ENCODE results near the gene XCR1. TPM values are rescaled to one million over a fixed set of nuclear protein-coding genes. Genes with fewer than 3 reads are reported as not detected.

Gene XCR1
- total RNA-seq, 1 experiment from 2014 or later: not detected

GRCh38 chr3:46013316-46014094 is 13.8 kb downstream of the XCR1 start:
- ChIA-PET POLR2A (interaction anchor here (0.7 kb wide), 1 partner anchor 14 kb away, joined by 3 read pairs; no protein-coding TSS in a partner anchor), CTCF (interaction anchor here (0.6 to 0.9 kb wide), 2 partner anchors 10 to 44 kb away, joined by 3 read pairs; no protein-coding TSS in a partner anchor)
- intact Hi-C loops (cut with micrococcal nuclease): no loop called here
- H3K4me1 Mint-ChIP-seq (ENCODE audit: insufficient read depth, unreplicated experiment): no peaks in the 10 kb centered on the region
- no peak overlapping the region for H3K27ac Mint-ChIP-seq (ENCODE audit: low read depth, unreplicated experiment)
- H3K27me3 Mint-ChIP-seq (ENCODE audit: insufficient read depth, unreplicated experiment): no peaks in the 10 kb centered on the region
- no peak overlapping the region for H3K4me3 Mint-ChIP-seq (ENCODE audit: unreplicated experiment)
- no peak for TF ChIP-seq CTCF (IDR thresholded peaks at IDR 0.05; ENCODE audit: unreplicated experiment)
- no peaks in the 10 kb centered on the region for H3K9me3 Mint-ChIP-seq (ENCODE audit: unreplicated experiment)
- no peaks in the 10 kb centered on the region for H3K36me3 Mint-ChIP-seq (ENCODE audit: insufficient read depth, unreplicated experiment)
- no peak for DNase-seq (ENCODE audit: unreplicated experiment)
- no TSS peak for BruUV-seq (replicated peaks)

- DNase-seq (ENCODE audit: unreplicated experiment): no peak
- no peak overlapping the region for H3K4me3 Mint-ChIP-seq (ENCODE audit: unreplicated experiment)
- H3K27ac Mint-ChIP-seq (ENCODE audit: low read depth, unreplicated experiment): no peak overlapping the region
- H3K27me3 Mint-ChIP-seq (ENCODE audit: insufficient read depth, unreplicated experiment): no peaks in the 10 kb centered on the region
- BruUV-seq (replicated peaks): no TSS peak
- no peaks in the 10 kb centered on the region for H3K4me1 Mint-ChIP-seq (ENCODE audit: insufficient read depth, unreplicated experiment)
- ChIA-PET POLR2A (no interaction called here), CTCF (interaction anchor here (0.6 kb wide), 1 partner anchor 31 kb away, joined by 3 read pairs; no protein-coding TSS in a partner anchor)
- H3K36me3 Mint-ChIP-seq (ENCODE audit: insufficient read depth, unreplicated experiment): no peaks in the 10 kb centered on the region
- TF ChIP-seq CTCF (IDR thresholded peaks at IDR 0.05; ENCODE audit: unreplicated experiment): no peak
- no peaks in the 10 kb centered on the region for H3K9me3 Mint-ChIP-seq (ENCODE audit: unreplicated experiment)
- intact Hi-C loops (cut with micrococcal nuclease): no loop called here
Observed at GRCh38 chr3:46012246-46012645, 15.0 kb downstream of the XCR1 start.

- no peaks in the 10 kb centered on the region for H3K9me3 Mint-ChIP-seq (ENCODE audit: unreplicated experiment)
- H3K36me3 Mint-ChIP-seq (ENCODE audit: insufficient read depth, unreplicated experiment): no peaks in the 10 kb centered on the region
- BruUV-seq (replicated peaks): no TSS peak
- peaks cover 9% of the 10 kb centered on the region for H3K4me1 Mint-ChIP-seq (ENCODE audit: insufficient read depth, unreplicated experiment)
- CTCF ChIA-PET: interaction anchor here (1.6 kb wide), 1 partner anchor 68 kb away, joined by 4 read pairs; no protein-coding TSS in a partner anchor
- H3K4me3 Mint-ChIP-seq (ENCODE audit: unreplicated experiment): no peak overlapping the region
- H3K27ac Mint-ChIP-seq (ENCODE audit: low read depth, unreplicated experiment): no peak overlapping the region
- POLR2A ChIA-PET: interaction anchor here (0.7 to 1.4 kb wide), 2 partner anchors 15 to 170 kb away, joined by 4 to 5 read pairs; partner anchors contain the start of gene FYCO1
- intact Hi-C loops (cut with micrococcal nuclease): no loop called here
- TF ChIP-seq CTCF (IDR thresholded peaks at IDR 0.05; ENCODE audit: unreplicated experiment): no peak
- no peak for DNase-seq (ENCODE audit: unreplicated experiment)
- H3K27me3 Mint-ChIP-seq (ENCODE audit: insufficient read depth, unreplicated experiment): no peaks in the 10 kb centered on the region
Observed at GRCh38 chr3:46010519-46011113, 16.7 kb downstream of the XCR1 start.

- intact Hi-C loops (cut with micrococcal nuclease): no loop called here
- Mint-ChIP-seq H3K36me3 (ENCODE audit: insufficient read depth, unreplicated experiment) (no peaks in the 10 kb centered on the region), H3K27ac (ENCODE audit: low read depth, unreplicated experiment) (no peak overlapping the region), H3K4me3 (ENCODE audit: unreplicated experiment) (no peak overlapping the region), H3K4me1 (ENCODE audit: insufficient read depth, unreplicated experiment) (peaks cover 9% of the 10 kb centered on the region), H3K9me3 (ENCODE audit: unreplicated experiment) (no peaks in the 10 kb centered on the region), H3K27me3 (ENCODE audit: insufficient read depth, unreplicated experiment) (no peaks in the 10 kb centered on the region)
- TF ChIP-seq CTCF (IDR thresholded peaks at IDR 0.05; ENCODE audit: unreplicated experiment): no peak
- no peak for DNase-seq (ENCODE audit: unreplicated experiment)
- ChIA-PET POLR2A (no interaction called here), CTCF (no interaction called here)
- BruUV-seq (replicated peaks): no TSS peak
Observed at GRCh38 chr3:46008058-46008457, 19.2 kb downstream of the XCR1 start.
